Activated CD8-positive, alpha-beta memory T cell treated with anti-CD3 and anti-CD28 coated beads, Interleukin-2, amount 10 ng/mL, durations not matched to agents 7 days and 5 days (primary cell): Measurements from ENCODE around the gene LYZL2. TPM values are rescaled to one million over a fixed set of nuclear protein-coding genes. Genes with fewer than 3 reads are reported as not detected.
"Not testable (repeated sequence)": the region's sequence is repeated elsewhere in the genome, so short reads cannot be mapped to it uniquely, and the experiment has no call there.

ENCODE experiments used
- ATAC-seq: fragments of 150-1000 bp; cut with Tn5 transposase; one replicate; pipeline ENCODE4 v1.10.0; 2021; ENCODE audit warnings: moderate library complexity
- CTCF ChIA-PET: fragments of 350-600 bp; sonication (Branson Sonifier 250); formaldehyde crosslinking; loops from one replicate; lab custom pipeline; 2021; ENCODE audit warnings: antibody characterized with exemption; lab: Charles Lee
- DNase-seq: peaks from one replicate; pipeline ENCODE4 v3.0.0-alpha.2; 2020
- H3K27ac Mint-ChIP-seq: one replicate; pipeline ENCODE4 v1.8.0; 2021; ENCODE audit warnings: mild to moderate bottlenecking, mixed read lengths
- H3K27me3 Mint-ChIP-seq: one replicate; pipeline ENCODE4 v1.8.0; 2021; ENCODE audit warnings: mixed read lengths
- H3K36me3 Mint-ChIP-seq: one replicate; pipeline ENCODE4 v1.8.0; 2021; ENCODE audit warnings: mild to moderate bottlenecking, mixed read lengths
- H3K4me1 Mint-ChIP-seq: one replicate; pipeline ENCODE4 v1.8.0; 2021; ENCODE audit warnings: mixed read lengths
- H3K4me3 Mint-ChIP-seq: one replicate; pipeline ENCODE4 v1.8.0; 2021; ENCODE audit warnings: mild to moderate bottlenecking, moderate library complexity, mixed read lengths
- H3K9me3 Mint-ChIP-seq: one replicate; pipeline ENCODE4 v1.8.0; 2022; ENCODE audit warnings: low read depth, mixed read lengths
- total RNA-seq, 2 experiments: library from RNA; stranded (reverse); gene quantifications; one replicate each; pipeline ENCODE4 v1.2.3, GENCODE V29; 2021

The LYZL2 gene
- total RNA-seq, 2 experiments from 2014 or later: not detected

DNA sequence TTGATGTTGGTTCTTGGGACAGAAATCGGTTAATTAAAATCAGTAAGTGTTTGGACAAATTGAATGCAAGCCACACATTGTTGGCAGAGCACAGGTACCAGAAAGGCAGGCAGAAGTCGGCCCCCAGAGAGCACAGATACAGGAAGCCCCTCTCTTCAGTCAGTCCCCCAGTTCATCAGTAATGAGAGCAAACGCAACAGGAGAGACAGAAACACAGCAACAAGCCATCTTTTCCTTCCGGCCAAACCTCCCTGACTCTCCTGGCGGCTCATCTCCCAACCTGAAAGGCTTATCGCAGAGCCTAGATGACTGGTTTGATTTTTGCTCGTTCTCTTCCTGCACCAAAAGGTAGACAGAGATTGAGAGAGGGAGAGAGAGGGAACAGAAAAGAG, 32.1 kb downstream of the LYZL2 start:
- peaks cover 12% of the 10 kb centered on the region for H3K4me1 Mint-ChIP-seq
- CTCF ChIA-PET, H3K9me3 Mint-ChIP-seq, ATAC-seq, DNase-seq, H3K27ac Mint-ChIP-seq, H3K36me3 Mint-ChIP-seq, H3K4me3 Mint-ChIP-seq: not testable (repeated sequence)
- peaks cover 30% of the 10 kb centered on the region for H3K27me3 Mint-ChIP-seq

DNA sequence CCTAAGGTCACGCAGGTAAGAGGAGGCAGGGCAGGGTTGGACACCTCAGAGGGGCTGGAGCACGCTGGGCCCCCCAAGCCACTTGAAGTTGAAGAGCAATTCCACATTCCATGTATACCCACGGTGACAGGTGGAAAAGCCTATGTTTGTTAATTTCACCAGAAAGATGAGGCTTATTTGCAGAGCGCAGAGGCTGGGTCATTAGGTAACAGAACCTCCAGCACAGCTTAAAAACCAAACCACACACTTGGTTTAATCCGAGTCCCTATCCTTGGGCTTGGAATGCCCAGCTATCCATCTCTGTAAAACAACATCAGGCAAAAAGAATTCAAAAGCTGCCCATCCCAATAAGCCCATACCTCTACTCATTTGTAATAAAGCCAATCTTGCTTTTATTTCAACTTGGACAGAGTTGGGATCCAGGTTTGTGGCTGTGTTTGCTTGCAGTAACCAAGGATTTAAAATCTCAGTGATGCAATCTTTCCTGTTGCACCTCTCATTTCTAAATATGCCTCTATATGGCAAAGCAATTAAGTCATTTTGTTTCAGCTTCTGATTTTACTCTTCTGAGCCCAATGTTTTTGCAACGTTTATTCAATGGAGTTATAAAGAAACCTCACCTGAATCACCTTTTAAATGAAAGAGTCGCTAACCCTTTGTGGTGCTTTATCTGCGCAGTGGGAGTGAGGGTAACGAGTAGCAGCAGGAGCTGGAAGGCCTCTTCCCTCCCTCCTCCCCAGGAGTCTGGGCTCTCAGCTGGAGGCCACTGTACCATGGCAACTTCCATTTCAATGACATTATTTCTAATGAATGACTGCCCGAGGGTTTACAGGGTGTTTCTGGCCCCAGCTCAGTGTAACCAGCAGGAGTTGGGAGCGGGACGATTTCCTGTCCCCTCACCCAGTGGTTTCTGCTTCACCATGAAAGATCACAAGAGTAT, 32.8 kb downstream of the LYZL2 start:
- ATAC-seq, H3K27ac Mint-ChIP-seq, H3K36me3 Mint-ChIP-seq, H3K9me3 Mint-ChIP-seq, H3K4me3 Mint-ChIP-seq, DNase-seq: not testable (repeated sequence)
- H3K4me1 Mint-ChIP-seq: peaks cover 12% of the 10 kb centered on the region
- peaks cover 34% of the 10 kb centered on the region for H3K27me3 Mint-ChIP-seq
- CTCF ChIA-PET: interaction anchor here (1.2 kb wide), 1 partner anchor 43 kb away, joined by 3 read pairs; no protein-coding TSS in a partner anchor

GRCh38 chr10:30596013-30596412, 33.5 kb downstream of the LYZL2 start:
- H3K9me3 Mint-ChIP-seq: no peaks in the 10 kb centered on the region
- DNase-seq: no peak
- ATAC-seq: no peak
- peaks cover 33% of the 10 kb centered on the region for H3K27me3 Mint-ChIP-seq
- no peaks in the 10 kb centered on the region for H3K36me3 Mint-ChIP-seq
- H3K4me1 Mint-ChIP-seq: peaks cover 14% of the 10 kb centered on the region
- no peak overlapping the region for H3K4me3 Mint-ChIP-seq
- H3K27ac Mint-ChIP-seq: no peak overlapping the region
- CTCF ChIA-PET: interaction anchor here (0.6 to 1.2 kb wide), 2 partner anchors 44 to 234 kb away, joined by 3 read pairs; no protein-coding TSS in a partner anchor

DNA sequence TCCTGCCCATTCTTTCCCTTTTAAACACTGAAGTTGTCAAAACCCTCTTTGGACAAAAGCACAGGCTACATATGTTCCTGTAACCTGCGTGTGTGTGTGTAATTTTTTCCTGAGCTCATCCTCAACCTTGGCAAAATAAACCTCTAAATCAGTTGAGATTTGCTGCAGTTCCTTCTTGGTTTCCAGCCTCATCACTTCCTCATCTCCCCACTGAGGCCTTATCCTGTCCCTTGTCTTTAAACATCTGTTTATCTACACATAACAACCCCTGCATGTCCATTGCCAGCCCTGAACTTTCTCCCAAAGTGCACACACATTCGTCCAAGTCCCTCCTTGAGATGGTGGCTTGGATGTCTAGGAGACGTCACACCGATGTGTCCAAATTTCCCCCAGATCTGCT, 35.5 kb downstream of the LYZL2 start:
- Mint-ChIP-seq H3K27ac (no peak overlapping the region), H3K27me3 (peaks cover 31% of the 10 kb centered on the region)
- CTCF ChIA-PET: interaction anchor here (5.2 kb wide), 2 partner anchors 12 to 202 kb away, joined by 60 to 141 read pairs; no protein-coding TSS in a partner anchor

GRCh38 chr10:30592770-30593169, 36.8 kb downstream of the LYZL2 start:
- H3K27ac Mint-ChIP-seq, H3K4me3 Mint-ChIP-seq, H3K9me3 Mint-ChIP-seq, ATAC-seq, H3K36me3 Mint-ChIP-seq, DNase-seq: not testable (repeated sequence)
- Mint-ChIP-seq H3K27me3 (peaks cover 27% of the 10 kb centered on the region), H3K4me1 (peaks cover 14% of the 10 kb centered on the region)
- CTCF ChIA-PET: interaction anchor here (5.2 kb wide), 2 partner anchors 11 to 201 kb away, joined by 60 to 141 read pairs; no protein-coding TSS in a partner anchor

More for the DNA sequence above, 35.5 kb downstream of the LYZL2 start:
- H3K36me3 Mint-ChIP-seq: no peaks in the 10 kb centered on the region
- no peak overlapping the region for H3K4me3 Mint-ChIP-seq
- DNase-seq (no peak), ATAC-seq (no peak)
- H3K4me1 Mint-ChIP-seq: peaks cover 14% of the 10 kb centered on the region
- no peaks in the 10 kb centered on the region for H3K9me3 Mint-ChIP-seq

- DNase-seq: peak; percentile 48
- H3K4me1 Mint-ChIP-seq: peaks cover 17% of the 10 kb centered on the region
- peak; percentile 64 for ATAC-seq
- H3K27ac Mint-ChIP-seq: no peak overlapping the region
- H3K36me3 Mint-ChIP-seq: no peaks in the 10 kb centered on the region
- H3K9me3 Mint-ChIP-seq: no peaks in the 10 kb centered on the region
- H3K4me3 Mint-ChIP-seq: no peak overlapping the region
- H3K27me3 Mint-ChIP-seq: peaks cover 24% of the 10 kb centered on the region
- CTCF ChIA-PET: interaction anchor here (0.6 to 5.2 kb wide), 60 partner anchors 9 to 705 kb away, joined by 3 to 141 read pairs (median 5); partner anchors contain the start of gene MTPAP
Measured at GRCh38 chr10:30591249-30591670, 38.3 kb downstream of the LYZL2 start.

GRCh38 chr10:30589441-30589840, 40.1 kb downstream of the LYZL2 start:
- DNase-seq: no peak
- ATAC-seq: no peak
- Mint-ChIP-seq H3K4me3 (no peak overlapping the region), H3K27me3 (peaks cover 22% of the 10 kb centered on the region), H3K27ac (no peak overlapping the region), H3K9me3 (no peaks in the 10 kb centered on the region), H3K4me1 (peaks cover 15% of the 10 kb centered on the region), H3K36me3 (no peaks in the 10 kb centered on the region)
- CTCF ChIA-PET: interaction anchor here (1.6 to 5.2 kb wide), 5 partner anchors 7 to 229 kb away, joined by 5 to 141 read pairs (median 37); no protein-coding TSS in a partner anchor

DNA sequence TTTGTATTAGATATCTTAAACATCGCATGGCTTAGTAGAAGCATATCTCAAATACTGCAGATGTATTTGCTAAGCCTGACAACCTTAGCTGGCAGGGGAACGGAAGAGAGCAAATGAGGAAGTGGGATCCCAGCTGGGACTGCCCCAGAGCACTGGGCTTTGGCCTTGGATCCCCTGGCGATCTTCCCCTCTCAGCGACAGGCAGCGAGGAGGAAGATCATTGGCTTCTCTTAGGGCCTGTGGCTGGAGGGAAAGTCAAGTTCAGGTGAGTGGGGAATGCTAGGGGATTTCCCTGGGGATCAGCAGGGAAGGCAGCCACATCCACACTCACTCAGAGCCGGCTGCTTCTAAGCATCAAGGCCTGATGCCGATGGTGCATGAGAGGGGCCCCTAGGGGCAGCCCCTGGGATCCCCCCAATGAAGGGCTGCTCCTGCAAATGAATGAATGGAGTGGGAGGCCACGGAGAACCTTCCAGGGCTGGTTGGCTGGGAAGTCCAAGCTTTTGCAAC, 42.0 kb downstream of the LYZL2 start:
- DNase-seq (no peak), ATAC-seq (no peak)
- no peak overlapping the region for H3K27ac Mint-ChIP-seq
- peaks cover 8% of the 10 kb centered on the region for H3K27me3 Mint-ChIP-seq
- CTCF ChIA-PET: interaction anchor here (1.4 to 3.4 kb wide), 2 partner anchors 22 to 194 kb away, joined by 5 to 12 read pairs; no protein-coding TSS in a partner anchor
- no peaks in the 10 kb centered on the region for H3K9me3 Mint-ChIP-seq
- H3K4me3 Mint-ChIP-seq: no peak overlapping the region
- no peaks in the 10 kb centered on the region for H3K36me3 Mint-ChIP-seq
- peaks cover 23% of the 10 kb centered on the region for H3K4me1 Mint-ChIP-seq

- ATAC-seq (no peak), DNase-seq (no peak)
- no peaks in the 10 kb centered on the region for H3K9me3 Mint-ChIP-seq
- H3K4me3 Mint-ChIP-seq: no peak overlapping the region
- H3K27me3 Mint-ChIP-seq: peaks cover 5% of the 10 kb centered on the region
- peaks cover 23% of the 10 kb centered on the region for H3K4me1 Mint-ChIP-seq
- H3K27ac Mint-ChIP-seq: no peak overlapping the region
- CTCF ChIA-PET: interaction anchor here (1.1 to 3.4 kb wide), 2 partner anchors 194 to 228 kb away, joined by 4 to 12 read pairs; no protein-coding TSS in a partner anchor
- no peaks in the 10 kb centered on the region for H3K36me3 Mint-ChIP-seq
Measured at GRCh38 chr10:30586828-30587227, 42.7 kb downstream of the LYZL2 start.

GRCh38 chr10:30583778-30584415, 45.7 kb downstream of the LYZL2 start:
- H3K27me3 Mint-ChIP-seq: peaks cover 10% of the 10 kb centered on the region
- H3K36me3 Mint-ChIP-seq: no peaks in the 10 kb centered on the region
- H3K4me3 Mint-ChIP-seq: peak overlapping the region; percentile 53
- H3K4me1 Mint-ChIP-seq: peaks cover 18% of the 10 kb centered on the region
- peak overlapping the region; percentile 55 for H3K27ac Mint-ChIP-seq
- CTCF ChIA-PET: interaction anchor here (0.7 to 5.0 kb wide), 15 partner anchors 8 to 229 kb away, joined by 3 to 60 read pairs (median 4); no protein-coding TSS in a partner anchor
- ATAC-seq (peak; percentile 79), DNase-seq (peak; percentile 62)
- no peaks in the 10 kb centered on the region for H3K9me3 Mint-ChIP-seq

DNA sequence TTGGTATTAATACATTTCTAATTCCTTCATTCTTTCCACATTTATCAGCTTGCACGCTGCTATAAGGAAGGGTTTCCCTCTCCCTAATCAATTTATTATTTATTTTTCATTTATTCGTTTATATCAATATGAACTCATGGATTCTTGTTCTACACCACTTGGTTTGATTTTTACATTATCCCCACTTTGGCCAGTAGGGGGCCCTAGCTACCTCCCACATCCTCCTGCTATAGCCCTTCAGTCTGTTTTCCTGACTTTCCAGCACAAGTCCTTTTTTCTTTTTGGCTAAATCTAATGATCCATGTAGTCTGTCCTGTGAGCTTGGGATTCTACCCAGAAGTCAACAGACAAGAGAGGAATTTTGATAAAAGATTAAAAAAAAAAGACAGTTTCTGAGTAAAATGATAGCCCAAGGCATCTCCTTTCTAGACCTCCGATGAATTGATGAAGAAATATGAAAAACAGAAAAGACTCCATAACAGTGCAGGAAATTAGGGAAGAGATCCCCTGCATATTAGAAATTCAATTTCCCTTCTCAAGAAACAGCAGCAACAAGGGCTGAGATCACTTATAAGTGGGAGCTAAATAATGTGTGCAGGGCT, 47.7 kb downstream of the LYZL2 start:
- ATAC-seq (peak; percentile 35), DNase-seq (no peak)
- CTCF ChIA-PET: interaction anchor here (0.6 to 5.0 kb wide), 44 partner anchors 10 to 578 kb away, joined by 3 to 60 read pairs (median 5); no protein-coding TSS in a partner anchor
- Mint-ChIP-seq H3K4me3 (no peak overlapping the region), H3K27ac (no peak overlapping the region), H3K27me3 (peaks cover 10% of the 10 kb centered on the region), H3K9me3 (no peaks in the 10 kb centered on the region), H3K36me3 (no peaks in the 10 kb centered on the region), H3K4me1 (peaks cover 15% of the 10 kb centered on the region)

- H3K9me3 Mint-ChIP-seq: no peaks in the 10 kb centered on the region
- H3K4me3 Mint-ChIP-seq: no peak overlapping the region
- peaks cover 13% of the 10 kb centered on the region for H3K27me3 Mint-ChIP-seq
- no peak overlapping the region for H3K27ac Mint-ChIP-seq
- no peak for DNase-seq
- peaks cover 15% of the 10 kb centered on the region for H3K4me1 Mint-ChIP-seq
- ATAC-seq: no peak
- H3K36me3 Mint-ChIP-seq: no peaks in the 10 kb centered on the region
- CTCF ChIA-PET: interaction anchor here (1.3 to 5.0 kb wide), 13 partner anchors 11 to 225 kb away, joined by 3 to 60 read pairs (median 6); no protein-coding TSS in a partner anchor
Measured at GRCh38 chr10:30580676-30581075, 48.9 kb downstream of the LYZL2 start.
